HuH-7.5 (cell line): ENCODE data around the gene STIL.
"Not testable (repeated sequence)": the region's sequence is repeated elsewhere in the genome, so short reads cannot be mapped to it uniquely, and the experiment has no call there.

Experiments used
- DNase-seq: peaks from one replicate; pipeline ENCODE4 v3.0.0; 2011; ENCODE audit warnings: low spot score

STIL gene

GRCh38 chr1:47319968-47320367, 6.0 kb upstream of the STIL start:
- not testable (repeated sequence) for DNase-seq

- DNase-seq, result no peak
Observed at GRCh38 chr1:47317841-47318240, 3.9 kb upstream of the STIL start.

- no peak for DNase-seq
Observed at GRCh38 chr1:47309427-47309826, 4.5 kb downstream of the STIL start.

- DNase-seq, result no peak
Observed at GRCh38 chr1:47302472-47302871, 11.5 kb downstream of the STIL start.

GRCh38 chr1:47298025-47298699, 15.8 kb downstream of the STIL start:
- DNase-seq, result no peak

- no peak for DNase-seq
Observed at GRCh38 chr1:47295579-47295978, 18.4 kb downstream of the STIL start.

GRCh38 chr1:47294863-47295262, 19.1 kb downstream of the STIL start:
- DNase-seq, result not testable (repeated sequence)

- not testable (repeated sequence) for DNase-seq
Observed at GRCh38 chr1:47288116-47288515, 25.8 kb downstream of the STIL start.

GRCh38 chr1:47280142-47280541, 33.8 kb downstream of the STIL start:
- no peak for DNase-seq

- no peak for DNase-seq
Observed at GRCh38 chr1:47276850-47277249, 37.1 kb downstream of the STIL start.

GRCh38 chr1:47275811-47276210, 38.1 kb downstream of the STIL start:
- not testable (repeated sequence) for DNase-seq

GRCh38 chr1:47265529-47265928, 48.4 kb downstream of the STIL start:
- not testable (repeated sequence) for DNase-seq

- peak; percentile 22 for DNase-seq
Observed at GRCh38 chr1:47262787-47263413, 51.0 kb downstream of the STIL start.

- no peak for DNase-seq
Observed at GRCh38 chr1:47257224-47257623, 56.7 kb downstream of the STIL start.

GRCh38 chr1:47252795-47253194, 61.2 kb downstream of the STIL start:
- no peak for DNase-seq

GRCh38 chr1:47252369-47252768, 61.6 kb downstream of the STIL start:
- DNase-seq, result no peak

- no peak for DNase-seq
Observed at GRCh38 chr1:47249755-47250154, 64.2 kb downstream of the STIL start.

GRCh38 chr1:47244339-47244862, 69.5 kb downstream of the STIL start:
- DNase-seq, result no peak

GRCh38 chr1:47243910-47244309, 70.0 kb downstream of the STIL start:
- DNase-seq, result no peak

- DNase-seq, result no peak
Observed at GRCh38 chr1:47241114-47242113, 72.5 kb downstream of the STIL start.

- DNase-seq, result no peak
Observed at GRCh38 chr1:47238935-47239592, 74.9 kb downstream of the STIL start.

GRCh38 chr1:47235806-47236205, 78.1 kb downstream of the STIL start:
- DNase-seq, result no peak
